ENCODE measurements around the gene POLR1H. TPM values are rescaled to one million over a fixed set of nuclear protein-coding genes. Genes with fewer than 3 reads are reported as not detected.

POLR1H gene
- total RNA-seq, 2 donors from 2014 or later = 23.0 to 27.2 TPM

- peak within 1 kb of the TSS; percentile 45 for H3K9ac ChIP-seq (ENCODE audit: extremely low read depth, low read length, poor library complexity, severe bottlenecking)
- Mint-ChIP-seq H3K36me3 (ENCODE audit: low read depth) (peaks cover 12% of the 10 kb centered on the region), H3K4me1 (peaks cover 17% of the 10 kb centered on the region), H3K9me3 (no peaks in the 10 kb centered on the region), H3K27me3 (ENCODE audit: insufficient read depth) (peaks cover 26% of the 10 kb centered on the region), H3K27ac (peak within 1 kb of the TSS; percentile 97), H3K4me3 (peak within 1 kb of the TSS; percentile 80)
- peaks cover 24% of the 10 kb centered on the region for H3K27me3 ChIP-seq (ENCODE audit: control insufficient read depth, insufficient read depth, low read length, poor library complexity, severe bottlenecking)
- TF ChIP-seq CTCF (conservative IDR thresholded peaks at IDR 0.05) = no peak
- H3K36me3 ChIP-seq (ENCODE audit: control insufficient read depth, insufficient read depth, low read length) = peaks cover 15% of the 10 kb centered on the region
- H3K27ac ChIP-seq (ENCODE audit: low read depth, low read length) = peak within 1 kb of the TSS; percentile 90
- H3K4me1 ChIP-seq (ENCODE audit: control insufficient read depth, insufficient read depth, low read length) = no peaks in the 10 kb centered on the region
- 2 to 5% methylated on average over 17 to 46 of the region's 46 CpGs for WGBS, 2 experiments (ENCODE audit: insufficient coverage in 1 of 2, insufficient read length in 1 of 2)
- peak; percentile 99 for DNase-seq
- peak within 1 kb of the TSS; percentile 89 for H3K4me3 ChIP-seq (ENCODE audit: low read length)
- H3K9me3 ChIP-seq (ENCODE audit: control insufficient read depth, low read length) = no peaks in the 10 kb centered on the region
These were observed 5.8 kb downstream of the POLR1H start, which contains the start of gene PPP1R11 for GRCh38 chr6:30066577-30067459. Gene PPP1R11, plus strand, starts transcription at chr6:30067198. Its CDS starts 213 bp downstream, at chr6:30067411.

GRCh38 chr6:30067460-30068139 is 6.5 kb downstream of the POLR1H start:
- no peak for TF ChIP-seq CTCF (conservative IDR thresholded peaks at IDR 0.05)
- peaks cover 32% of the 10 kb centered on the region for H3K27me3 ChIP-seq (ENCODE audit: control insufficient read depth, insufficient read depth, low read length, poor library complexity, severe bottlenecking)
- H3K27ac Mint-ChIP-seq = peak overlapping the region; percentile 97
- peak overlapping the region; percentile 80 for H3K4me3 Mint-ChIP-seq
- peaks cover 15% of the 10 kb centered on the region for H3K36me3 ChIP-seq (ENCODE audit: control insufficient read depth, insufficient read depth, low read length)
- peaks cover 12% of the 10 kb centered on the region for H3K36me3 Mint-ChIP-seq (ENCODE audit: low read depth)
- 18 to 50% methylated on average over 3 to 8 of the region's 8 CpGs for WGBS, 2 experiments (ENCODE audit: insufficient coverage in 1 of 2, insufficient read length in 1 of 2)
- no peaks in the 10 kb centered on the region for H3K4me1 ChIP-seq (ENCODE audit: control insufficient read depth, insufficient read depth, low read length)
- no peak for DNase-seq
- no peaks in the 10 kb centered on the region for H3K9me3 ChIP-seq (ENCODE audit: control insufficient read depth, low read length)
- peak overlapping the region; percentile 90 for H3K27ac ChIP-seq (ENCODE audit: low read depth, low read length)
- H3K9me3 Mint-ChIP-seq = no peaks in the 10 kb centered on the region
- H3K4me1 Mint-ChIP-seq = peaks cover 19% of the 10 kb centered on the region
- H3K9ac ChIP-seq (ENCODE audit: extremely low read depth, low read length, poor library complexity, severe bottlenecking) = peak overlapping the region; percentile 45
- peaks cover 34% of the 10 kb centered on the region for H3K27me3 Mint-ChIP-seq (ENCODE audit: insufficient read depth)
- H3K4me3 ChIP-seq (ENCODE audit: low read length) = peak overlapping the region; percentile 89

- peak; percentile 73 for DNase-seq
- H3K27me3 ChIP-seq (ENCODE audit: control insufficient read depth, insufficient read depth, low read length, poor library complexity, severe bottlenecking) = peaks cover 68% of the 10 kb centered on the region
- peaks cover 25% of the 10 kb centered on the region for H3K4me1 Mint-ChIP-seq
These were observed 10.2 kb downstream of the POLR1H start for GRCh38 chr6:30071081-30071818.

More at GRCh38 chr6:30071081-30071818, 10.2 kb downstream of the POLR1H start:
- 17 to 21% methylated on average over 21 to 68 of the region's 68 CpGs for WGBS, 2 experiments (ENCODE audit: insufficient coverage in 1 of 2, insufficient read length in 1 of 2)
- peaks cover 6% of the 10 kb centered on the region for H3K36me3 ChIP-seq (ENCODE audit: control insufficient read depth, insufficient read depth, low read length)
- peaks cover 70% of the 10 kb centered on the region for H3K27me3 Mint-ChIP-seq (ENCODE audit: insufficient read depth)
- no peaks in the 10 kb centered on the region for H3K9me3 Mint-ChIP-seq
- H3K4me3 Mint-ChIP-seq = peak overlapping the region; percentile 18
- peaks cover 2% of the 10 kb centered on the region for H3K36me3 Mint-ChIP-seq (ENCODE audit: low read depth)
- no peaks in the 10 kb centered on the region for H3K9me3 ChIP-seq (ENCODE audit: control insufficient read depth, low read length)
- H3K27ac ChIP-seq (ENCODE audit: low read depth, low read length) = no peak overlapping the region
- peak; percentile 55 for TF ChIP-seq CTCF (conservative IDR thresholded peaks at IDR 0.05)
- H3K9ac ChIP-seq (ENCODE audit: extremely low read depth, low read length, poor library complexity, severe bottlenecking) = no peak overlapping the region
- H3K27ac Mint-ChIP-seq = no peak overlapping the region
- H3K4me3 ChIP-seq (ENCODE audit: low read length) = no peak overlapping the region
- peaks cover 3% of the 10 kb centered on the region for H3K4me1 ChIP-seq (ENCODE audit: control insufficient read depth, insufficient read depth, low read length)

Measured in endodermal cell (in vitro differentiated cells).